Measurements from ENCODE around the gene ORC5. TPM values are rescaled to one million over a fixed set of nuclear protein-coding genes. Genes with fewer than 3 reads are reported as not detected.

ORC5 gene
- total and polyA plus RNA-seq, 10 of the 15 experiments (the other 5 are each of a cell fraction or from before 2014, with no cell fraction given), result 14.8 to 58.6 (median 30.3) TPM

- no peak overlapping the region for H2AFZ ChIP-seq (ENCODE audit: control insufficient read depth, low read depth, low read length)
- 0% methylated on average over 1 of the region's 1 CpG for WGBS (ENCODE audit: insufficient coverage, insufficient replicate concordance, low lambda C conversion rate, missing lambda C conversion rate)
- ChIA-PET CTCF (no interaction called here), SMC1A (ENCODE audit: uncharacterized antibody, unreplicated experiment) (no interaction called here), POLR2A (no interaction called here), RAD21 (ENCODE audit: unreplicated experiment) (no interaction called here)
- no peaks in the 10 kb centered on the region for H3K27me3 ChIP-seq (replicated peaks in 1 of 2; ENCODE audit: control insufficient read depth in 2 of 2, insufficient read depth in 2 of 2, low read length in 1 of 2)
- no peak for FAIRE-seq
- intact Hi-C loops (cut with micrococcal nuclease; ENCODE audit: unreplicated experiment) (no loop called here), in situ Hi-C loops (cut with MboI) (no loop called here)
- DNase-seq (ENCODE audit: low read depth, low spot score), result no peak
- H3K4me2 ChIP-seq (ENCODE audit: control insufficient read depth, insufficient read depth), result no peak overlapping the region
- H3K9ac ChIP-seq (ENCODE audit: control insufficient read depth, insufficient read depth, low read length), result no peak overlapping the region
- no TSS peak for BruUV-seq (replicated peaks)
- no peak overlapping the region for H3K4me3 ChIP-seq
- H3K9me3 ChIP-seq (replicated peaks; ENCODE audit: control insufficient read depth, insufficient read depth, low read length), result no peaks in the 10 kb centered on the region
- H3K79me2 ChIP-seq (ENCODE audit: control insufficient read depth, insufficient read depth, low read length), result no peaks in the 10 kb centered on the region
- no peaks in the 10 kb centered on the region for H3K36me3 ChIP-seq (ENCODE audit: control insufficient read depth in 2 of 2, insufficient read depth in 2 of 2, low read length in 1 of 2)
- no peaks in the 10 kb centered on the region for H3K4me1 ChIP-seq (ENCODE audit: control insufficient read depth, insufficient read depth, low read length)
- H3K27ac ChIP-seq (ENCODE audit: control insufficient read depth, insufficient read depth), result no peak overlapping the region
- no peak for ATAC-seq
- no peaks in the 10 kb centered on the region for H4K20me1 ChIP-seq (ENCODE audit: control insufficient read depth, insufficient read depth)
- no peak for TF ChIP-seq IRF4 (IDR thresholded peaks at IDR 0.05; ENCODE audit: low read depth, low read length)
- no peak for TF ChIP-seq BCL11A (IDR thresholded peaks at IDR 0.05; ENCODE audit: low read depth, low read length)
- no peak for TF ChIP-seq TCF3 (IDR thresholded peaks at IDR 0.05; ENCODE audit: borderline replicate concordance, insufficient read depth, low read depth, low read length)
- no peak for TF ChIP-seq CHD2 (IDR thresholded peaks at IDR 0.05; ENCODE audit: borderline replicate concordance, low read depth, low read length)
- no peak for TF ChIP-seq SUPT20H (IDR thresholded peaks at IDR 0.05; ENCODE audit: borderline replicate concordance, control insufficient read depth, low read depth, low read length)
- no peak for TF ChIP-seq MLLT1 (IDR thresholded peaks at IDR 0.05)
- no peak for TF ChIP-seq YBX1 (IDR thresholded peaks at IDR 0.05)
- no peak for TF ChIP-seq CUX1 (IDR thresholded peaks at IDR 0.05; ENCODE audit: insufficient replicate concordance, low read depth, low read length)
- no peak for TF ChIP-seq KDM1A (IDR thresholded peaks at IDR 0.05; ENCODE audit: borderline replicate concordance)
- TF ChIP-seq ATF7 (IDR thresholded peaks at IDR 0.05; ENCODE audit: low read depth), result no peak
- TF ChIP-seq RFX5 (IDR thresholded peaks at IDR 0.05; ENCODE audit: low read depth, low read length), result no peak
Measured at GRCh38 chr7:104098890-104099289, 108.9 kb downstream of the ORC5 start.
